IMR-90 (cell line): ENCODE data around the gene TTC39C. TPM values are rescaled to one million over a fixed set of nuclear protein-coding genes. Genes with fewer than 3 reads are reported as not detected.

ENCODE experiments used
- ATAC-seq: fragments of 200-7000 bp; cut with Tn5 transposase; 2 replicates; pipeline ENCODE4 v1.9.1; 2020; ENCODE audit warnings: low read depth, mild to moderate bottlenecking, moderate library complexity
- BruUV-seq: library from RNA; stranded (reverse); fragments of 400-500 nt; replicated peaks from 2 replicates; lab custom pipeline; 2021; lab: Mats Ljungman, UMichigan
- CTCF ChIA-PET: fragments of 300-600 bp; formaldehyde crosslinking; extraction: SDS; loops from one replicate; lab custom pipeline; 2021; ENCODE audit warnings: antibody characterized with exemption; lab: Yijun Ruan, JAX
- POLR2A ChIA-PET: fragments of 300-600 bp; sonication (Branson Sonifier 250); formaldehyde crosslinking; loops from one replicate; lab custom pipeline; 2022; ENCODE audit warnings: antibody characterized with exemption; ENCODE audit not compliant: unreplicated experiment; lab: Charles Lee
- DNase-seq: peaks from one replicate; pipeline ENCODE4 v3.0.0; 2013
- H2AFZ ChIP-seq: replicated peaks from 2 replicates; pipeline ENCODE3; 2013; ENCODE audit warnings: low read length, mild to moderate bottlenecking; ENCODE audit not compliant: poor library complexity
- H2AK5ac ChIP-seq: 2 replicates; pipeline ENCODE4 v1.6.1; 2013; ENCODE audit warnings: low read depth, low read length, inconsistent platforms
- H2AK9ac ChIP-seq: replicated peaks from 2 replicates; pipeline ENCODE3; 2013; ENCODE audit warnings: mild to moderate bottlenecking, low read depth, low read length, moderate library complexity; ENCODE audit not compliant: poor library complexity
- H2BK120ac ChIP-seq: 2 replicates; pipeline ENCODE4 v1.6.1; 2013; ENCODE audit warnings: low read depth, low read length, inconsistent platforms
- H2BK15ac ChIP-seq: 3 replicates; pipeline ENCODE4 v1.6.1; 2013; ENCODE audit warnings: low read depth, low read length, inconsistent platforms
- H2BK20ac ChIP-seq: 2 replicates; pipeline ENCODE4 v1.6.1; 2013; ENCODE audit warnings: low read depth, mild to moderate bottlenecking, inconsistent platforms, low read length, moderate library complexity
- H2BK5ac ChIP-seq: 2 replicates; pipeline ENCODE4 v1.6.1; 2013; ENCODE audit warnings: mild to moderate bottlenecking, low read depth, low read length, inconsistent platforms; ENCODE audit not compliant: poor library complexity, severe bottlenecking
- H3K14ac ChIP-seq: replicated peaks from 2 replicates; pipeline ENCODE4 v1.6.1; 2013; ENCODE audit warnings: low read depth, low read length, inconsistent platforms
- H3K18ac ChIP-seq: 2 replicates; pipeline ENCODE4 v1.6.1; 2013; ENCODE audit warnings: low read depth, low read length, control low read depth
- H3K23ac ChIP-seq: 2 replicates; pipeline ENCODE4 v1.6.1; 2013; ENCODE audit warnings: low read depth, low read length, inconsistent platforms
- H3K27ac ChIP-seq: 2 replicates; pipeline ENCODE4 v1.5.1; 2013; ENCODE audit warnings: mild to moderate bottlenecking, control low read depth, low read length; ENCODE audit not compliant: insufficient read depth
- H3K27me3 ChIP-seq: 2 replicates; pipeline ENCODE4 v1.6.1; 2013; ENCODE audit warnings: low read length; ENCODE audit not compliant: control insufficient read depth, insufficient read depth
- H3K36me3 ChIP-seq: 2 replicates; pipeline ENCODE4 v1.6.1; 2013; ENCODE audit warnings: low read length, mixed read lengths; ENCODE audit not compliant: control insufficient read depth, insufficient read depth
- H3K4ac ChIP-seq: 2 replicates; pipeline ENCODE4 v1.6.1; 2013; ENCODE audit warnings: low read depth, low read length, inconsistent platforms
- H3K4me1 ChIP-seq: 2 replicates; pipeline ENCODE4 v1.6.1; 2013; ENCODE audit warnings: low read length, mixed read lengths; ENCODE audit not compliant: control insufficient read depth, insufficient read depth
- H3K4me2 ChIP-seq: 2 replicates; pipeline ENCODE4 v1.6.1; 2013; ENCODE audit warnings: low read depth, mild to moderate bottlenecking, control low read depth, low read length, moderate library complexity
- H3K4me3 ChIP-seq: 2 replicates; pipeline ENCODE4 v1.5.1; 2013; ENCODE audit warnings: low read depth, mild to moderate bottlenecking, control low read depth, low read length, moderate library complexity; ENCODE audit not compliant: insufficient read depth
- H3K56ac ChIP-seq: 2 replicates; pipeline ENCODE4 v1.6.1; 2013; ENCODE audit warnings: low read length, inconsistent platforms; ENCODE audit not compliant: insufficient read depth; ENCODE audit errors: extremely low read depth
- H3K79me1 ChIP-seq, 2 experiments: 2 replicates each; pipeline ENCODE4 v1.6.1; 2013; ENCODE audit warnings: low read length in 2 of 2, inconsistent platforms in 1 of 2, low read depth in 1 of 2
- H3K9ac ChIP-seq: 2 replicates; pipeline ENCODE4 v1.6.1; 2013; ENCODE audit warnings: low read depth, low read length, control low read depth
- H3K9me1 ChIP-seq: 2 replicates; pipeline ENCODE4 v1.6.1; 2013; ENCODE audit warnings: low read length, inconsistent platforms; ENCODE audit not compliant: insufficient read depth
- H3K9me3 ChIP-seq: 2 replicates; pipeline ENCODE4 v1.6.1; 2013; ENCODE audit warnings: low read length; ENCODE audit not compliant: control insufficient read depth, insufficient read depth
- H4K20me1 ChIP-seq: 2 replicates; pipeline ENCODE4 v1.6.1; 2013; ENCODE audit warnings: low read length, inconsistent platforms; ENCODE audit not compliant: insufficient read depth
- H4K5ac ChIP-seq: 2 replicates; pipeline ENCODE4 v1.6.1; 2013; ENCODE audit warnings: mild to moderate bottlenecking, low read depth, low read length, control low read depth
- H4K8ac ChIP-seq, 2 experiments: 2 replicates each; pipeline ENCODE4 v1.6.1; 2013; ENCODE audit warnings: low read depth in 2 of 2, low read length in 2 of 2, control low read depth in 1 of 2, inconsistent platforms in 1 of 2
- H4K91ac ChIP-seq: 2 replicates; pipeline ENCODE4 v1.6.1; 2013; ENCODE audit warnings: low read depth, low read length, inconsistent platforms; ENCODE audit not compliant: insufficient read depth
- CHD1 ChIP-seq: IDR thresholded peaks from 2 replicates; pipeline ENCODE4 v1.6.1; 2012; ENCODE audit warnings: low read depth, low read length, improper control_type of control experiment
- RAD21 ChIP-seq: IDR thresholded peaks from 2 replicates; pipeline ENCODE4 v1.6.1; 2012; ENCODE audit warnings: low read length, improper control_type of control experiment
- RFX5 ChIP-seq: IDR thresholded peaks from 2 replicates; pipeline ENCODE4 v1.8.0; 2012; ENCODE audit warnings: low read depth, mild to moderate bottlenecking, low read length, moderate library complexity
- WGBS, 2 experiments: methylation state at CpG; one replicate each; pipeline versions ENCODE4 v1.1.5 to v1.1.7; 2013; ENCODE audit warnings: missing lambda C conversion rate in 2 of 2; ENCODE audit not compliant: insufficient read length in 1 of 2; ENCODE audit errors: extremely low coverage in 2 of 2; 5-methylcytosine and 5-hydroxymethylcytosine counted together
- dilution Hi-C: fragments of 300-500 bp; cut with HindIII; formaldehyde crosslinking; loops from one replicate; pipeline ENCODE4 v1.14.3; 2018; ENCODE audit warnings: low sequenced_read_pairs; ENCODE audit not compliant: unreplicated experiment
- in situ Hi-C: fragments of 300-500 bp; cut with MboI; formaldehyde crosslinking; loops from 3 replicates; pipeline ENCODE4 v1.14.3; 2019; ENCODE audit warnings: low sequenced_read_pairs, inconsistent platforms, mixed read lengths
- intact Hi-C: fragments of 100-400 bp; cut with micrococcal nuclease; formaldehyde crosslinking; loops from 2 replicates; pipeline ENCODE4 v1.10.0; 2022
- polyA plus RNA-seq, 3 experiments: library from polyadenylated mRNA; depleted of rRNA; stranded (reverse); fragments of >200 nt; gene quantifications; 2 replicates each; pipeline ENCODE4 v1.2.3, GENCODE V29; 2012; ENCODE audit warnings: low replicate concordance in 1 of 3
- total RNA-seq: library from RNA; depleted of rRNA; stranded (reverse); fragments of >200 nt; gene quantifications from 2 replicates; pipeline ENCODE4 v1.2.3, GENCODE V29; 2012
- TF ChIP-seq, protein P1 (sequence below): conservative IDR thresholded peaks from 2 replicates; pipeline ENCODE4 v1.5.1; 2012; ENCODE audit warnings: mild to moderate bottlenecking, low read depth, low read length, improper control_type of control experiment

The TTC39C gene
- total and polyA plus RNA-seq, 2 of the 4 experiments (the other 2 are of a cell fraction), result 8.0 to 20.8 TPM

DNA sequence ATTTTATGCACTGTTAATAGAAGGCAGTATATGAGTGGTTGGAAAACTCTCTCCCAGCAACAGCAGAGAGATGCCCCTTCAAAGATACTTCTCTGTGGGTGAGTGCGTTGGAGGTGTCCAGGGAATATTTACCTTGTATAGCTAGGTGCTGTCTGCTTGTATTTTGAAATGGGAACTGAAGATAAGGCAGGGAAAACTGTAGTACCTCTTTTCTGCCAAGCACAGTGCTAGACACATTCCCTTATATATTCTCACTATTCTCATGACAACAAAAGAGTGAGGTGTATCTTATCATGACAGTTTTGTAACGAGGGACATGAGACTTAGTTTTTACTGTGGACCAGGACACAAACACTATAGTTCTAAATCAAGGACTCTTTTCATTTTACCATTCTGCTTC, 2.1 kb downstream of the TTC39C start:
- Histone ChIP-seq H2BK20ac (no peak overlapping the region), H2BK15ac (no peak overlapping the region), H3K4me2 (peak overlapping the region; percentile 83), H3K9ac (0 out of 2 replicates have a peak overlapping the region, but pooled peaks have one; percentile 5), H2BK5ac (no peak overlapping the region), H4K20me1 (peaks cover 36% of the 10 kb centered on the region), H3K18ac (no peak overlapping the region), H3K27me3 (0 out of 2 replicates have a peak, but pooled peaks cover 2% of the 10 kb centered on the region), H3K36me3 (0 out of 2 replicates have a peak, but pooled peaks cover 3% of the 10 kb centered on the region), H3K79me1 (peaks cover 30 to 42% of the 10 kb centered on the region in 2 experiments), H2AK5ac (no peak overlapping the region), H3K56ac (no peak overlapping the region), H3K23ac (no peak overlapping the region), H3K4me3 (no peak overlapping the region), H4K8ac (no peak overlapping the region), H4K91ac (no peak overlapping the region), H3K4ac (no peak overlapping the region), H2AFZ (no peak overlapping the region), H3K9me3 (no peaks in the 10 kb centered on the region), H4K5ac (no peak overlapping the region), H3K4me1 (peaks cover 4% of the 10 kb centered on the region), H3K27ac (no peak overlapping the region), H3K9me1 (peaks cover 18% of the 10 kb centered on the region), H2BK120ac (no peak overlapping the region), H3K14ac (no peak overlapping the region), H2AK9ac (no peak overlapping the region)
- ChIA-PET POLR2A (no interaction called here), CTCF (no interaction called here)
- TF ChIP-seq RFX5, result no peak
- TF ChIP-seq, protein P1, sequence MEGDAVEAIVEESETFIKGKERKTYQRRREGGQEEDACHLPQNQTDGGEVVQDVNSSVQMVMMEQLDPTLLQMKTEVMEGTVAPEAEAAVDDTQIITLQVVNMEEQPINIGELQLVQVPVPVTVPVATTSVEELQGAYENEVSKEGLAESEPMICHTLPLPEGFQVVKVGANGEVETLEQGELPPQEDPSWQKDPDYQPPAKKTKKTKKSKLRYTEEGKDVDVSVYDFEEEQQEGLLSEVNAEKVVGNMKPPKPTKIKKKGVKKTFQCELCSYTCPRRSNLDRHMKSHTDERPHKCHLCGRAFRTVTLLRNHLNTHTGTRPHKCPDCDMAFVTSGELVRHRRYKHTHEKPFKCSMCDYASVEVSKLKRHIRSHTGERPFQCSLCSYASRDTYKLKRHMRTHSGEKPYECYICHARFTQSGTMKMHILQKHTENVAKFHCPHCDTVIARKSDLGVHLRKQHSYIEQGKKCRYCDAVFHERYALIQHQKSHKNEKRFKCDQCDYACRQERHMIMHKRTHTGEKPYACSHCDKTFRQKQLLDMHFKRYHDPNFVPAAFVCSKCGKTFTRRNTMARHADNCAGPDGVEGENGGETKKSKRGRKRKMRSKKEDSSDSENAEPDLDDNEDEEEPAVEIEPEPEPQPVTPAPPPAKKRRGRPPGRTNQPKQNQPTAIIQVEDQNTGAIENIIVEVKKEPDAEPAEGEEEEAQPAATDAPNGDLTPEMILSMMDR, result peak; percentile 35
- no peak for TF ChIP-seq CHD1
- TF ChIP-seq RAD21, result peak; percentile 31; the same call in 1 of the 2 replicates
- DNase-seq, result no peak
- intact Hi-C loops (loop anchor here (5.0 to 10.0 kb wide), 2 partner anchors 204 to 392 kb away; no protein-coding TSS in a partner anchor), dilution Hi-C loops (no loop called here), in situ Hi-C loops (no loop called here)
- ATAC-seq, result no peak
- no TSS peak for BruUV-seq
- no CpG with 5 or more reads among the region's 2 CpGs for WGBS, 2 experiments
